ACC112 (cell line): Measurements from ENCODE around the gene AP1S1.
"Not testable (repeated sequence)": the region's sequence is repeated elsewhere in the genome, so short reads cannot be mapped to it uniquely, and the experiment has no call there.

Experiments used
- H2AFZ ChIP-seq: fragments of 200-600 bp; sonication (generic); one replicate; pipeline ENCODE4 v1.6.0; 2017; ENCODE audit warnings: antibody characterized with exemption, low read length; ENCODE audit not compliant: unreplicated experiment
- H3K27ac ChIP-seq: fragments of 200-600 bp; sonication (generic); 2 replicates; pipeline ENCODE4 v1.5.1; 2014; ENCODE audit warnings: low read depth, mild to moderate bottlenecking, antibody characterized with exemption, low read length, moderate library complexity
- H3K27me3 ChIP-seq: fragments of 200-600 bp; sonication (generic); 2 replicates; pipeline ENCODE4 v1.6.1; 2014; ENCODE audit warnings: mild to moderate bottlenecking, antibody characterized with exemption, low read length, moderate library complexity, mixed read lengths; ENCODE audit not compliant: insufficient read depth
- H3K36me3 ChIP-seq: fragments of 200-600 bp; sonication (generic); 2 replicates; pipeline ENCODE4 v1.6.1; 2016; ENCODE audit warnings: mild to moderate bottlenecking, antibody characterized with exemption, low read length, moderate library complexity, mixed read lengths; ENCODE audit not compliant: insufficient read depth
- H3K4me1 ChIP-seq: fragments of 200-600 bp; sonication (generic); one replicate; pipeline ENCODE4 v1.6.1; 2016; ENCODE audit warnings: low read length, mixed read lengths; ENCODE audit not compliant: insufficient read depth, unreplicated experiment, control insufficient read depth
- H3K4me3 ChIP-seq: fragments of 200-600 bp; sonication (generic); 2 replicates; pipeline ENCODE4 v1.5.1; 2014; ENCODE audit warnings: mild to moderate bottlenecking, low read depth, low read length
- H3K79me2 ChIP-seq: fragments of 200-600 bp; sonication (generic); one replicate; pipeline ENCODE4 v1.6.0; 2016; ENCODE audit warnings: low read length; ENCODE audit not compliant: control insufficient read depth, unreplicated experiment, insufficient read depth

The AP1S1 gene

GRCh38 chr7:101124376-101125056, 29.8 kb upstream of the AP1S1 start:
- H3K36me3 ChIP-seq: peaks cover 19% of the 10 kb centered on the region
- no peaks in the 10 kb centered on the region for H3K27me3 ChIP-seq
- H3K27ac ChIP-seq: peak overlapping the region; percentile 100
- peaks cover 41% of the 10 kb centered on the region for H3K79me2 ChIP-seq
- H2AFZ ChIP-seq: no peak overlapping the region
- H3K4me1 ChIP-seq: peaks cover 64% of the 10 kb centered on the region
- H3K4me3 ChIP-seq: no peak overlapping the region

DNA sequence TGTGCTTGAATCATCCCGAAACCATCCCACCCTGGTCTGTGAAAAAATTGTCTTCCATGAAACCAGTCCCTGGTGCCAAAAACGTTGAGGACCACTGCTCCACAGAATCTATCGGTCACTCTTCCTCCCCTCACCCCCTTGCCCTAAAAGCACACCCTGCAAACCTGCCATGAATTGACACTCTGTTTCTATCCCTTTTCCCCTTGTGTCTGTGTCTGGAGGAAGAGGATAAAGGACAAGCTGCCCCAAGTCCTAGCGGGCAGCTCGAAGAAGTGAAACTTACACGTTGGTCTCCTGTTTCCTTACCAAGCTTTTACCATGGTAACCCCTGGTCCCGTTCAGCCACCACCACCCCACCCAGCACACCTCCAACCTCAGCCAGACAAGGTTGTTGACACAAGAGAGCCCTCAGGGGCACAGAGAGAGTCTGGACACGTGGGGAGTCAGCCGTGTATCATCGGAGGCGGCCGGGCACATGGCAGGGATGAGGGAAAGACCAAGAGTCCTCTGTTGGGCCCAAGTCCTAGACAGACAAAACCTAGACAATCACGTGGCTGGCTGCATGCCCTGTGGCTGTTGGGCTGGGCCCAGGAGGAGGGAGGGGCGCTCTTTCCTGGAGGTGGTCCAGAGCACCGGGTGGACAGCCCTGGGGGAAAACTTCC, 28.2 kb upstream of the AP1S1 start:
- Histone ChIP-seq H3K36me3 (peaks cover 26% of the 10 kb centered on the region), H3K4me3 (peak overlapping the region; percentile 96), H3K4me1 (peaks cover 60% of the 10 kb centered on the region), H3K79me2 (peaks cover 42% of the 10 kb centered on the region), H2AFZ (no peak overlapping the region), H3K27ac (peak overlapping the region; percentile 100), H3K27me3 (no peaks in the 10 kb centered on the region)

GRCh38 chr7:101126651-101127459, 27.4 kb upstream of the AP1S1 start, which contains the start of gene SERPINE1:
SERPINE1 (plus strand) TSS chr7:101127104; CDS start chr7:101128394, 1,290 bp downstream.
- Histone ChIP-seq H3K4me3 (peak within 1 kb of the TSS; percentile 96), H3K27ac (peak within 1 kb of the TSS; percentile 100), H3K79me2 (peaks cover 42% of the 10 kb centered on the region), H2AFZ (no peak within 1 kb of the TSS), H3K36me3 (peaks cover 26% of the 10 kb centered on the region), H3K27me3 (no peaks in the 10 kb centered on the region), H3K4me1 (peaks cover 53% of the 10 kb centered on the region)

- Histone ChIP-seq H3K36me3 (peaks cover 30% of the 10 kb centered on the region), H3K79me2 (peaks cover 42% of the 10 kb centered on the region), H3K4me3 (peak overlapping the region; percentile 96), H3K4me1 (peaks cover 47% of the 10 kb centered on the region), H2AFZ (no peak overlapping the region), H3K27ac (peak overlapping the region; percentile 100), H3K27me3 (no peaks in the 10 kb centered on the region)
Observed at GRCh38 chr7:101127460-101128039, 26.7 kb upstream of the AP1S1 start.

DNA sequence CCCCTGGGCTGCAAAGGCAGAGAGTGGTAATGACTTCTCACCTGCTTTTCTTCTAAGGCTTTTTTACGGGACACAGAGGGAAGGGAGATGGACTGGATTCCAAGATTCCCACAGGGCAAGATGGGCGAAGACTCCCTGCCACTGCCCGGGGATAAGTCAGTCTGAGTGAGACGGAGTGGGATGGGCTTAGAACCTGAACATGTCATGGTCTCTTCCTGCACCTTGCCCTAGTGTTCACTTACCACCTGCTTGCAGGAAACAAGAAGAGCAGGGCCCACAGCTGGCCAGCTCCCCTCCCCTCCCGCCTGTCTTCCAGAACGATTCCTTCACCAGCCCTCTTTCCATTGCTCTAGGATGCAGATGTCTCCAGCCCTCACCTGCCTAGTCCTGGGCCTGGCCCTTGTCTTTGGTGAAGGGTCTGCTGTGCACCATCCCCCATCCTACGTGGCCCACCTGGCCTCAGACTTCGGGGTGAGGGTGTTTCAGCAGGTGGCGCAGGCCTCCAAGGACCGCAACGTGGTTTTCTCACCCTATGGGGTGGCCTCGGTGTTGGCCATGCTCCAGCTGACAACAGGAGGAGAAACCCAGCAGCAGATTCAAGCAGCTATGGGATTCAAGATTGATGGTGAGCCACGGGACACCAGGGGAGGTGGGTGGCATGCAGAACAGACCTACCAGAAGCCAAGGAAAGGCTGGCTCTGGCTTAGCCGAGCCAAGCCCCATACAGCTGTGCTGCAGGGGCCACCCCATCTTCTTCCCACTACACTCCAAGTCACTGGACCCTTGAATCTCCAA, 26.0 kb upstream of the AP1S1 start:
- Histone ChIP-seq H3K79me2 (peaks cover 38% of the 10 kb centered on the region), H3K4me1 (peaks cover 41% of the 10 kb centered on the region), H3K4me3 (peak overlapping the region; percentile 96), H3K36me3 (peaks cover 30% of the 10 kb centered on the region), H3K27ac (peak overlapping the region; percentile 100), H3K27me3 (no peaks in the 10 kb centered on the region), H2AFZ (no peak overlapping the region)

- peak overlapping the region; percentile 96 for H3K4me3 ChIP-seq
- H3K27me3 ChIP-seq: no peaks in the 10 kb centered on the region
- peaks cover 39% of the 10 kb centered on the region for H3K36me3 ChIP-seq
- peak overlapping the region; percentile 100 for H3K27ac ChIP-seq
- H2AFZ ChIP-seq: no peak overlapping the region
- H3K4me1 ChIP-seq: peaks cover 38% of the 10 kb centered on the region
- peaks cover 31% of the 10 kb centered on the region for H3K79me2 ChIP-seq
Observed at GRCh38 chr7:101129603-101130117, 24.6 kb upstream of the AP1S1 start.

GRCh38 chr7:101132626-101133600, 21.4 kb upstream of the AP1S1 start:
- H2AFZ ChIP-seq, H3K27me3 ChIP-seq: not testable (repeated sequence)
- Histone ChIP-seq H3K36me3 (peaks cover 36% of the 10 kb centered on the region), H3K4me1 (peaks cover 33% of the 10 kb centered on the region), H3K4me3 (peak overlapping the region; percentile 27), H3K27ac (peak overlapping the region; percentile 100), H3K79me2 (peaks cover 14% of the 10 kb centered on the region)

DNA sequence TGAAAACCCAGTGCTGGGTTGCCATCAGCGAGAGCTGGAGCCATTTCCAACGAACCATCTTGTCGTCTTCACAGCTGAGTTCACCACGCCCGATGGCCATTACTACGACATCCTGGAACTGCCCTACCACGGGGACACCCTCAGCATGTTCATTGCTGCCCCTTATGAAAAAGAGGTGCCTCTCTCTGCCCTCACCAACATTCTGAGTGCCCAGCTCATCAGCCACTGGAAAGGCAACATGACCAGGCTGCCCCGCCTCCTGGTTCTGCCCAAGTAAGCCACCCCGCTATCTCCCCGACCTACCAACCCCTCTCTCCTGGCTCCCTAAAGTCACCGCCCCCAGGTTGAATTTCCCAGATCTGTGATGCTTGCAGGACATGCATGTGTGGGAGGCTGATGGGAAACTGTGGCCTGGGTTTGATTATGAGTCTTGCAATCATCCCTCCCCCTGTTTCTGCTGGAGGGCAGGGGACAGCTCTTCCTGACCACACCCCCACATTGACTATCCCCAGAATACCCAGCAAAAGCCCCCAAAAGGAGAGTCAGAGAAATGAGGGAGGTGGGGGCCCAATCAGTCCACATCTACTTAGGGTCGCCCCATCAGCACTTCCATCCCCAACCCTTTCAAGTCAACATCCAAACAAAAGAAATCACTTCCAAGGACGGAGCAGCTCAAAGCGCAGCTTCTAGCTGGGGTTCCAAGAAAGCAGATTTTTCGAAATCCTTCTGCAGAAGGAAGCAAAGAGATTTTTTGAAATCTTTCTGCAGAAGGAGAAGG, 20.5 kb upstream of the AP1S1 start:
- H3K27ac ChIP-seq: peak overlapping the region; percentile 22
- H3K4me3 ChIP-seq: peak overlapping the region; percentile 27
- peaks cover 5% of the 10 kb centered on the region for H3K79me2 ChIP-seq
- no peak overlapping the region for H2AFZ ChIP-seq
- H3K36me3 ChIP-seq: peaks cover 28% of the 10 kb centered on the region
- no peaks in the 10 kb centered on the region for H3K27me3 ChIP-seq
- peaks cover 34% of the 10 kb centered on the region for H3K4me1 ChIP-seq
